Caco-2 (cell line): ENCODE results near the gene PCGF3. TPM values are rescaled to one million over a fixed set of nuclear protein-coding genes. Genes with fewer than 3 reads are reported as not detected.

Experiments used
- BruUV-seq: library from RNA; stranded (reverse); fragments of 400-500 nt; replicated peaks from 2 replicates; lab custom pipeline; 2021; lab: Mats Ljungman, UMichigan
- CTCF ChIA-PET: fragments of 300-600 bp; sonication (Branson Sonifier 250); formaldehyde crosslinking; loops from one replicate; lab custom pipeline; 2022; ENCODE audit warnings: antibody characterized with exemption; lab: Charles Lee
- POLR2A ChIA-PET: fragments of 300-600 bp; sonication (Branson Sonifier 250); formaldehyde crosslinking; loops from one replicate; lab custom pipeline; 2022; ENCODE audit warnings: antibody characterized with exemption; lab: Charles Lee
- DNase-seq, 2 experiments: peaks; one replicate each; pipeline versions ENCODE4 v3.0.0 to v3.0.0-alpha.2; 2020 to 2022
- H3K27me3 ChIP-seq: replicated peaks from 2 replicates; pipeline ENCODE4 v1.6.0; 2011; ENCODE audit warnings: low read length; ENCODE audit not compliant: control insufficient read depth, insufficient read depth
- H3K36me3 ChIP-seq: 2 replicates; pipeline ENCODE4 v1.5.1; 2011; ENCODE audit warnings: low read length; ENCODE audit not compliant: control insufficient read depth, insufficient read depth
- H3K4me1 ChIP-seq: fragments of 250-450 bp; sonication (Bioruptor Pico); 2 replicates; pipeline ENCODE4 v1.5.1; 2020; ENCODE audit warnings: mild to moderate bottlenecking
- H3K4me3 ChIP-seq: 2 replicates; pipeline ENCODE4 v1.5.1; 2011; ENCODE audit warnings: low read depth, mild to moderate bottlenecking, control low read depth, low read length
- H3K9me3 ChIP-seq: fragments of 250-450 bp; sonication (Bioruptor Pico); 2 replicates; pipeline ENCODE4 v1.5.1; 2020; ENCODE audit warnings: mild to moderate bottlenecking, moderate library complexity
- H3K27ac Mint-ChIP-seq: one replicate; pipeline ENCODE4 v1.8.0; 2022; ENCODE audit warnings: mixed read lengths; ENCODE audit not compliant: unreplicated experiment
- H3K27me3 Mint-ChIP-seq: one replicate; pipeline ENCODE4 v1.8.0; 2022; ENCODE audit warnings: mixed read lengths; ENCODE audit not compliant: insufficient read depth, unreplicated experiment
- H3K36me3 Mint-ChIP-seq: one replicate; pipeline ENCODE4 v1.8.0; 2022; ENCODE audit warnings: mild to moderate bottlenecking, mixed read lengths; ENCODE audit not compliant: insufficient read depth, unreplicated experiment
- H3K4me1 Mint-ChIP-seq: one replicate; pipeline ENCODE4 v1.8.0; 2022; ENCODE audit warnings: low read depth, mixed read lengths; ENCODE audit not compliant: unreplicated experiment
- H3K4me3 Mint-ChIP-seq: one replicate; pipeline ENCODE4 v1.8.0; 2022; ENCODE audit warnings: mild to moderate bottlenecking, moderate library complexity, mixed read lengths; ENCODE audit not compliant: unreplicated experiment
- H3K9me3 Mint-ChIP-seq: one replicate; pipeline ENCODE4 v1.8.0; 2022; ENCODE audit warnings: mixed read lengths; ENCODE audit not compliant: unreplicated experiment
- intact Hi-C: fragments of 100-400 bp; cut with micrococcal nuclease; formaldehyde crosslinking; loops from one replicate; pipeline ENCODE4 v1.10.0; 2022; ENCODE audit not compliant: unreplicated experiment
- total RNA-seq: library from RNA; stranded (reverse); gene quantifications from 2 replicates; pipeline ENCODE4 v1.2.3, GENCODE V29; 2022
- TF ChIP-seq, protein P1 (sequence below), 2 experiments: fragments of 200-600 bp in 1 of 2; IDR thresholded peaks; 1 replicate in 1 of 2; 2 replicates in 1 of 2; pipeline versions ENCODE4 v1.5.1 to v1.8.0; 2011 to 2022; ENCODE audit warnings: antibody characterized with exemption in 1 of 2, control low read depth in 1 of 2, inconsistent platforms in 1 of 2, low read depth in 1 of 2, low read length in 1 of 2, mild to moderate bottlenecking in 1 of 2, moderate library complexity in 1 of 2; ENCODE audit not compliant: insufficient read depth in 1 of 2, severe bottlenecking in 1 of 2, unreplicated experiment in 1 of 2

The PCGF3 gene
- total RNA-seq, 1 experiment from 2014 or later = 38.0 TPM

DNA sequence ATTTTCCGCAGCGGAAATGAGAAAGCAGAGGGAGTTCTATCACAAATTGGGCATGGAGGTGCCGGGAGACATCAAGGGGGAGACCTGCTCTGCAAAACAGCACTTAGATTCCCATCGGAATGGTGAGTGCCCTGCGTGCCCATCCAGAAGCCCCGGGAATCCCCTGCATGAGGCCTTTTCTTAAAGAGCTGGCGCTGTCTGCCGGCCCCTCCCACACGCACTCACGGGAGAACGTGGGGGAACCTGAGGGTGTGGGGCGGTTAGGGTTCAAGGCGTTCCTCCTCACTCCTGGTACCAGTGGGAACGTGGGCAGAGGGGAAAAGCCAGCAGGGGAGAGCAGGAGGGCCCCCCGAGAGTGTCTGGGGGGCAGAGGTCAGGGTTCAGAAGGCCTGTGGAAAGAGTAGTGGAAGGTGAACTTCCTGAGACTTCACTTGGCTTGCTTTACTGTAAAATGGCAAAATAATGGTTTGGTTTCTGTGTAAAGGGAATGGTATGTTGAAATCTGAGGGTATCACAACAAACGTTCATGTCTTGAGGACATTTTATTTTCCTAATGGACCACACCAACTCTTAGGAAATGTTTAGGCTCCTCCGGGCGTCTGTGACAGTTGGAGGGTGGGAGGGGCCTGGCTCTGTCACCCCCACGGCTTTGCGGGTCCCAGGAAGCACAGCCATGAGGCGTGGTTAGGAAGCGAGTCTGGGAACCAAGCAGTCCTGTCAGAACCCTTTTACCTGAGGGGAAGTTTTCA, 38.0 kb downstream of the PCGF3 start:
- intact Hi-C loops = no loop called here
- TF ChIP-seq, protein P1, sequence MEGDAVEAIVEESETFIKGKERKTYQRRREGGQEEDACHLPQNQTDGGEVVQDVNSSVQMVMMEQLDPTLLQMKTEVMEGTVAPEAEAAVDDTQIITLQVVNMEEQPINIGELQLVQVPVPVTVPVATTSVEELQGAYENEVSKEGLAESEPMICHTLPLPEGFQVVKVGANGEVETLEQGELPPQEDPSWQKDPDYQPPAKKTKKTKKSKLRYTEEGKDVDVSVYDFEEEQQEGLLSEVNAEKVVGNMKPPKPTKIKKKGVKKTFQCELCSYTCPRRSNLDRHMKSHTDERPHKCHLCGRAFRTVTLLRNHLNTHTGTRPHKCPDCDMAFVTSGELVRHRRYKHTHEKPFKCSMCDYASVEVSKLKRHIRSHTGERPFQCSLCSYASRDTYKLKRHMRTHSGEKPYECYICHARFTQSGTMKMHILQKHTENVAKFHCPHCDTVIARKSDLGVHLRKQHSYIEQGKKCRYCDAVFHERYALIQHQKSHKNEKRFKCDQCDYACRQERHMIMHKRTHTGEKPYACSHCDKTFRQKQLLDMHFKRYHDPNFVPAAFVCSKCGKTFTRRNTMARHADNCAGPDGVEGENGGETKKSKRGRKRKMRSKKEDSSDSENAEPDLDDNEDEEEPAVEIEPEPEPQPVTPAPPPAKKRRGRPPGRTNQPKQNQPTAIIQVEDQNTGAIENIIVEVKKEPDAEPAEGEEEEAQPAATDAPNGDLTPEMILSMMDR (IDR thresholded peaks at IDR 0.05; ENCODE audit: insufficient read depth in 1 of 2, low read depth in 1 of 2, low read length in 1 of 2, severe bottlenecking in 1 of 2, unreplicated experiment in 1 of 2) = no peak
- POLR2A ChIA-PET = no interaction called here
- no peaks in the 10 kb centered on the region for H3K27me3 Mint-ChIP-seq
- peaks cover 49% of the 10 kb centered on the region for H3K36me3 Mint-ChIP-seq
- H3K36me3 ChIP-seq = peaks cover 2% of the 10 kb centered on the region; the same call in 1 of the 2 replicates
- H3K4me1 Mint-ChIP-seq = peaks cover 5% of the 10 kb centered on the region
- H3K4me3 ChIP-seq = no peak overlapping the region
- no peaks in the 10 kb centered on the region for H3K27me3 ChIP-seq
- H3K9me3 Mint-ChIP-seq = no peaks in the 10 kb centered on the region
- BruUV-seq = no TSS peak
- CTCF ChIA-PET = no interaction called here
- H3K9me3 ChIP-seq = no peaks in the 10 kb centered on the region
- no peaks in the 10 kb centered on the region for H3K4me1 ChIP-seq
- DNase-seq = no peak
- H3K4me3 Mint-ChIP-seq = no peak overlapping the region
- no peak overlapping the region for H3K27ac Mint-ChIP-seq

DNA sequence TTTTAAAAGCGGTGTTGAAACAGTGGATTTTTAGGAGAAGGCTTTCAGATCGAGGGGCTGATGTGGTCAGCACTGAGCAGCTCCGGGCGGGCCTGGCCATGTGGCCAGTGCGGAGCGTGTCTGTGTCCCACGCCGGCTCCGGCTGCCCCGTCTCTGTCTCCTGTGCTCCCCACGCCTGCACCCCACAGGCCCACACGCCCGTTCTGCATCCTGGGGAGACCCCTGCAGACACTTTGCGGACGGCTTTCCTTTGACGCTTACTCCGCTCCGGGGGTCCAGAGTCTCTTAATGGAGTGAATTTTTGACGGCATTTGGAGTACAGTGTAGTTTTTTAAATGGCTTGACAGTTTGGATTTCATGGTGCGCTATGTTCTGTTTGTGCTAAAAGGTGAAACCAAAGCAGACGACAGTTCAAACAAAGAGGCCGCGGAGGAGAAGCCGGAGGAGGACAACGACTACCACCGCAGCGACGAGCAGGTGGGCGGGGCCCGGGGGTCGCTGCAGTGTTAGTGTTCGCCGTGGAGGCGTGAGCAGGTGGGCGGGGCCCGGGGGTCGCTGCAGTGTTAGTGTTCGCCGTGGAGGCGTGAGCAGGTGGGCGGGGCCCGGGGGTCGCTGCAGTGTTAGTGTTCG, 38.7 kb downstream of the PCGF3 start:
- no TSS peak for BruUV-seq
- no peaks in the 10 kb centered on the region for H3K4me1 ChIP-seq
- H3K27me3 ChIP-seq = no peaks in the 10 kb centered on the region
- intact Hi-C loops = no loop called here
- peaks cover 2% of the 10 kb centered on the region; the same call in 1 of the 2 replicates for H3K36me3 ChIP-seq
- no peak overlapping the region for H3K27ac Mint-ChIP-seq
- ChIA-PET POLR2A (no interaction called here), CTCF (no interaction called here)
- H3K9me3 ChIP-seq = no peaks in the 10 kb centered on the region
- H3K4me3 Mint-ChIP-seq = no peak overlapping the region
- H3K27me3 Mint-ChIP-seq = no peaks in the 10 kb centered on the region
- no peaks in the 10 kb centered on the region for H3K9me3 Mint-ChIP-seq
- no peak overlapping the region for H3K4me3 ChIP-seq
- TF ChIP-seq, protein P1 (IDR thresholded peaks at IDR 0.05; ENCODE audit: insufficient read depth in 1 of 2, low read depth in 1 of 2, low read length in 1 of 2, severe bottlenecking in 1 of 2, unreplicated experiment in 1 of 2) = no peak
- peaks cover 5% of the 10 kb centered on the region for H3K4me1 Mint-ChIP-seq
- peaks cover 51% of the 10 kb centered on the region for H3K36me3 Mint-ChIP-seq
- DNase-seq = no peak

- Histone ChIP-seq H3K27me3 (no peaks in the 10 kb centered on the region), H3K4me3 (no peak overlapping the region), H3K36me3 (no peaks in the 10 kb centered on the region; the same call in 1 of the 2 replicates), H3K4me1 (no peaks in the 10 kb centered on the region), H3K9me3 (no peaks in the 10 kb centered on the region)
- Mint-ChIP-seq H3K27me3 (no peaks in the 10 kb centered on the region), H3K36me3 (peaks cover 69% of the 10 kb centered on the region), H3K4me3 (no peak overlapping the region), H3K27ac (no peak overlapping the region), H3K4me1 (peaks cover 5% of the 10 kb centered on the region), H3K9me3 (no peaks in the 10 kb centered on the region)
- BruUV-seq = no TSS peak
- intact Hi-C loops = no loop called here
- ChIA-PET POLR2A (no interaction called here), CTCF (no interaction called here)
- no peak for DNase-seq
- TF ChIP-seq, protein P1 (IDR thresholded peaks at IDR 0.05; ENCODE audit: insufficient read depth in 1 of 2, low read depth in 1 of 2, low read length in 1 of 2, severe bottlenecking in 1 of 2, unreplicated experiment in 1 of 2) = no peak
Observed at GRCh38 chr4:747546-748170, 42.0 kb downstream of the PCGF3 start.
